ENCODE measurements around the gene ADCY7. TPM values are rescaled to one million over a fixed set of nuclear protein-coding genes. Genes with fewer than 3 reads are reported as not detected.
A peak's percentile ranks its signal among the peaks of the same experiment; 100 is the strongest.

The ADCY7 gene
- total RNA-seq, 1 donor from 2014 or later = 4.6 TPM

DNA sequence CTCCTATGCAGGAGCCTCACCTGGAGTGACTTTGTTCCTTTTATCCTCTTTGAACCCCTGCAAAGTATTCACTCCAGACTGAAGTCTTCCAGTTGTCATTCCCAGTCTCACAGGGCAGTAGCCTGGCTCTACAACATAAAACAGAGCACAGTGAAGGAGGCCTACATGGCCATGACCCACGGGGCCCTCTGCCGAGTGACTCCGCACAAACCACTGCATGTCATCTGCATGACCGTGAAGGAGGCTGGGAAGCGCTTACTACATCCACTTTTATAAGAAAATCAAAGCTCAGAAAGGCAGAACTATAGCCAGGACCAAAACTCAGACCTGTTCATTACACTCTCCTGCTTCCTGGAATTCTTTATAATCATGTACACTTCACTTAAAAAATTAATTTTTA lies 59.9 kb downstream of the ADCY7 start:
- H3K4me1 Mint-ChIP-seq (ENCODE audit: unreplicated experiment) = peaks cover 12% of the 10 kb centered on the region

DNA sequence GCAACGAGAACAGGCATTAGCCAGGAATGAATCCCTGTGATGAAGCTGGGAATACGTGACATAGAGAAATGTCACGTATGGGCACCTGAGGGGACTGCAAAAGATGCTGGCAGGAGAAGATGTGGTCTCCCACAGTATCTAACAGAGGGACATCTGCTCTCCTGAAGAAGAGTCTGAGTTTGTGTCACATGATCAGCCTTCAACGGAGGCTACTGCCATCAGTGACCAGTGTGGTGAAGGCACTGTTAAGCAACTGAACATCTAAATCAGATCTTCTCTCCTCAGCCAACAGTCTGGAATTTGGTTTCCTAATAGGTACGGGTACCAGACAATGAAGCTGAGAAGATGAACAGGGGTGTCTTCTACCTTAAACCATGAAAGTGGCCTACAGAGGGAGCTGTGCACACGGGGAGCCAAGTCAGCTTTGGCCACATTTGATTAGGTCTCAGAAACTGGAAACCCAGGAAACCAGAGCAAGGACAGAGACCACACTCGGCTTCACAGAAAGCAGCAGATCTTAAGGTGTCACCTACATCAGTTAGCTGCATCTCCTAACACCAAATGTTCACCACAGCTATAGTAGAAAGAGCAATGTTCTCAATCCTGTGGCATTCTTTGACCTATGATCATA lies 60.6 kb downstream of the ADCY7 start:
- H3K9me3 Mint-ChIP-seq (ENCODE audit: unreplicated experiment) = no peaks in the 10 kb centered on the region
- H3K27ac Mint-ChIP-seq (ENCODE audit: unreplicated experiment) = no peak overlapping the region
- H3K4me3 Mint-ChIP-seq (ENCODE audit: unreplicated experiment) = no peak overlapping the region
- H3K4me1 Mint-ChIP-seq (ENCODE audit: unreplicated experiment) = peaks cover 16% of the 10 kb centered on the region
- H3K27me3 Mint-ChIP-seq (ENCODE audit: unreplicated experiment) = no peaks in the 10 kb centered on the region
- TF ChIP-seq, protein P1, sequence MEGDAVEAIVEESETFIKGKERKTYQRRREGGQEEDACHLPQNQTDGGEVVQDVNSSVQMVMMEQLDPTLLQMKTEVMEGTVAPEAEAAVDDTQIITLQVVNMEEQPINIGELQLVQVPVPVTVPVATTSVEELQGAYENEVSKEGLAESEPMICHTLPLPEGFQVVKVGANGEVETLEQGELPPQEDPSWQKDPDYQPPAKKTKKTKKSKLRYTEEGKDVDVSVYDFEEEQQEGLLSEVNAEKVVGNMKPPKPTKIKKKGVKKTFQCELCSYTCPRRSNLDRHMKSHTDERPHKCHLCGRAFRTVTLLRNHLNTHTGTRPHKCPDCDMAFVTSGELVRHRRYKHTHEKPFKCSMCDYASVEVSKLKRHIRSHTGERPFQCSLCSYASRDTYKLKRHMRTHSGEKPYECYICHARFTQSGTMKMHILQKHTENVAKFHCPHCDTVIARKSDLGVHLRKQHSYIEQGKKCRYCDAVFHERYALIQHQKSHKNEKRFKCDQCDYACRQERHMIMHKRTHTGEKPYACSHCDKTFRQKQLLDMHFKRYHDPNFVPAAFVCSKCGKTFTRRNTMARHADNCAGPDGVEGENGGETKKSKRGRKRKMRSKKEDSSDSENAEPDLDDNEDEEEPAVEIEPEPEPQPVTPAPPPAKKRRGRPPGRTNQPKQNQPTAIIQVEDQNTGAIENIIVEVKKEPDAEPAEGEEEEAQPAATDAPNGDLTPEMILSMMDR (IDR thresholded peaks at IDR 0.05) = peak; percentile 54
- H3K36me3 Mint-ChIP-seq (ENCODE audit: unreplicated experiment) = peaks cover 41% of the 10 kb centered on the region
- DNase-seq (ENCODE audit: extremely low spot score, unreplicated experiment) = no peak

More for the DNA sequence above, 59.9 kb downstream of the ADCY7 start:
- no peaks in the 10 kb centered on the region for H3K27me3 Mint-ChIP-seq (ENCODE audit: unreplicated experiment)
- TF ChIP-seq, protein P1 (IDR thresholded peaks at IDR 0.05) = no peak
- peaks cover 39% of the 10 kb centered on the region for H3K36me3 Mint-ChIP-seq (ENCODE audit: unreplicated experiment)
- DNase-seq (ENCODE audit: extremely low spot score, unreplicated experiment) = no peak
- H3K4me3 Mint-ChIP-seq (ENCODE audit: unreplicated experiment) = no peak overlapping the region
- no peak overlapping the region for H3K27ac Mint-ChIP-seq (ENCODE audit: unreplicated experiment)
- H3K9me3 Mint-ChIP-seq (ENCODE audit: unreplicated experiment) = no peaks in the 10 kb centered on the region

DNA sequence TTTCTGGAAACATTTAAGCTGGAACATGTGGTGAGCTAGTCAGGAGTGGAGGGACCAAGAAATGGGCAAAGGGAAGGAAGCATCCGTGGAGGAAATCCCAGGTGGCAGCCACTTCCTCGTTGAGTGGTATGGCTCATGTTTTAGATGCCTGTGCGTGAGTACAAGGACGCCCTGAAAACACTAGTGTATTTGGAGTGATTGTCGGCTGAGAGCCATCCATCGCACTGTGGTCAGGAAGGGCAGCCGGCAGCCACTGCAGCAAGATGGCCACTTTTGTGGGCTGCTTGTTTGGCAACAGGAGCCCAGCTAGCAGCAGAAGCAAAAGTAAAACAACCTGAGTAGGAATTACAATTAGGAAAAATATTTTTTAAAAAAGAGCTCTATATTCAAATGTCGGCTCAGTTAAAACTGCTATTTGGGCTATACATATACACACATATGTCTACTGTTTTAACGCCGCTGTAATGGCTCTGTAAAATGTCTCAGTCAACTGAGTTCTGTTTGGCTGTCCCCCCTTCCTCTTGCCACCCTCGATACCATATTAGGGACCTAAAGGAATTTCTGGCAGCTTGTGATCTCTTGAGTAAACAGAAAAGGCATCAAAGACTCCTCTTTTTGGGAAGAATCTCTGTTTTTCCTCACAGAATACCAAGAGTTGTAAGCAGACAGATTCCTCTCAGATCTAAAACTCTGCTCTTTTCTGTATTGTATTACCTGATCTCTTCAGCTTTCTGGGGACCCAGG lies 63.3 kb downstream of the ADCY7 start:
- DNase-seq (ENCODE audit: extremely low spot score, unreplicated experiment) = no peak
- TF ChIP-seq, protein P1 (IDR thresholded peaks at IDR 0.05) = no peak
- Mint-ChIP-seq H3K27me3 (ENCODE audit: unreplicated experiment) (no peaks in the 10 kb centered on the region), H3K9me3 (ENCODE audit: unreplicated experiment) (peaks cover 4% of the 10 kb centered on the region), H3K4me1 (ENCODE audit: unreplicated experiment) (peaks cover 23% of the 10 kb centered on the region), H3K4me3 (ENCODE audit: unreplicated experiment) (no peak overlapping the region), H3K36me3 (ENCODE audit: unreplicated experiment) (peaks cover 50% of the 10 kb centered on the region), H3K27ac (ENCODE audit: unreplicated experiment) (peak overlapping the region; percentile 72)

DNA sequence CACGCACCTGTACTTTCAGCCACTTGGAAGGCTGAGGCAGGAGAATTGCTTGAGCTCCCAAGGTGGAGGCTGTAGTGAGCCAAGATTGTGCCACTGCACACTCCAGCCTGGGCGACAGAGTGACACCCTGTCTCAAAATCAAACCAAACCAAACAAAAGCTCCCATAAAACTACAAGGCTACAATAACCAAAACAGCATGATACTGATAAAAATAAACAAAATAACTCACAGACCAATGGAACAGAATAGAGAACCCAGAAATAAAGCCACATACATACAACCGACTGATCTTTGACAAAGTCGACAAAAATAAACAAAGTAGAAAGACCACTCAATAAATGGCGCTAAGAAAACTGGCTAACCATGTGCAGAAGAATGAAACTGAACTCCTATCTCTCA lies 65.2 kb downstream of the ADCY7 start:
- H3K27me3 Mint-ChIP-seq (ENCODE audit: unreplicated experiment) = no peaks in the 10 kb centered on the region
- no peak overlapping the region for H3K4me3 Mint-ChIP-seq (ENCODE audit: unreplicated experiment)
- H3K36me3 Mint-ChIP-seq (ENCODE audit: unreplicated experiment) = peaks cover 43% of the 10 kb centered on the region
- peaks cover 4% of the 10 kb centered on the region for H3K9me3 Mint-ChIP-seq (ENCODE audit: unreplicated experiment)
- no peak for DNase-seq (ENCODE audit: extremely low spot score, unreplicated experiment)
- TF ChIP-seq, protein P1 (IDR thresholded peaks at IDR 0.05) = no peak
- H3K27ac Mint-ChIP-seq (ENCODE audit: unreplicated experiment) = no peak overlapping the region
- H3K4me1 Mint-ChIP-seq (ENCODE audit: unreplicated experiment) = peaks cover 38% of the 10 kb centered on the region

DNA sequence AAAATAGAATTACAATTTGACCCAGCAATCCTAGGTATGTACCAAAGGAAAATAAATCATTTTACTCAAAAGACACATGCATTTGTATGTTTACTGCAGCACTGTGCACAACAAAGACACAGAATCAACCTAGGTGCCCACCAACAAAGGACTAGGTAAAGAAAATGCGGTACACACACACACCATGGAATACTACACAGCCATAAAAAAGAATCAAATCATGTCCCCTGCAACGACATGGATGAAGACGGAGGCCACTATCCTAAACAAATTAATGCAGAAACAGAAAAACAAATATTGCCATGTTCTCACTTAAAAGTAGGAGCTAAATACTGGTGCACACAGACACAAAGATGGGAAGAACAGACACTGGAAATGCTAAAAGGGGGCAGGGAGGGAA lies 66.2 kb downstream of the ADCY7 start:
- Mint-ChIP-seq H3K4me3 (ENCODE audit: unreplicated experiment) (no peak overlapping the region), H3K36me3 (ENCODE audit: unreplicated experiment) (peaks cover 41% of the 10 kb centered on the region), H3K4me1 (ENCODE audit: unreplicated experiment) (peaks cover 48% of the 10 kb centered on the region), H3K9me3 (ENCODE audit: unreplicated experiment) (peaks cover 4% of the 10 kb centered on the region), H3K27ac (ENCODE audit: unreplicated experiment) (no peak overlapping the region), H3K27me3 (ENCODE audit: unreplicated experiment) (no peaks in the 10 kb centered on the region)
- TF ChIP-seq, protein P1 (IDR thresholded peaks at IDR 0.05) = no peak
- DNase-seq (ENCODE audit: extremely low spot score, unreplicated experiment) = no peak

Measured in osteocyte (in vitro differentiated cells).